Cardiac muscle cell (in vitro differentiated cells and primary cell): ENCODE results near the gene S100A8. TPM values are rescaled to one million over a fixed set of nuclear protein-coding genes. Genes with fewer than 3 reads are reported as not detected.

Source experiments
- DNase-seq, 2 donors: peaks; one replicate each; pipeline versions ENCODE4 v3.0.0 to v3.0.0-alpha.2; 2010 to 2017; ENCODE audit warnings: low read depth in 1 of 2, low spot score in 1 of 2
- H3K27ac ChIP-seq: fragments of 200-600 bp; sonication (generic); 2 replicates; pipeline ENCODE4 v1.5.1; 2016
- H3K27me3 ChIP-seq: fragments of 200-600 bp; sonication (generic); 2 replicates; pipeline ENCODE4 v1.6.0; 2016; ENCODE audit warnings: control low read depth
- H3K36me3 ChIP-seq: fragments of 200-600 bp; sonication (generic); 2 replicates; pipeline ENCODE4 v1.5.1; 2016; ENCODE audit warnings: control low read depth
- H3K4me1 ChIP-seq: fragments of 200-600 bp; sonication (generic); 2 replicates; pipeline ENCODE4 v1.8.1; 2017; ENCODE audit warnings: low read depth, mild to moderate bottlenecking, mixed run types
- H3K4me3 ChIP-seq: fragments of 200-600 bp; sonication (generic); 2 replicates; pipeline ENCODE4 v1.5.1; 2016; ENCODE audit warnings: mild to moderate bottlenecking
- H3K9me3 ChIP-seq: fragments of 200-600 bp; sonication (generic); 2 replicates; pipeline ENCODE4 v1.5.1; 2017; ENCODE audit warnings: low read depth, mild to moderate bottlenecking, control low read depth
- polyA plus RNA-seq: library from polyadenylated mRNA; unstranded; fragments of >200 nt; fragmentation: Nextera tagmentation; extraction: Ambion mirVana; gene quantifications from 2 replicates; pipeline ENCODE4 v1.2.1, GENCODE V29; 2016
- total RNA-seq: library from RNA; depleted of rRNA; stranded (reverse); fragments of >200 nt; gene quantifications from 2 replicates; pipeline ENCODE4 v1.2.3, GENCODE V29; 2016
- TF ChIP-seq, protein P1 (sequence below): IDR thresholded peaks from 2 replicates; pipeline ENCODE4 v1.5.1; 2012; ENCODE audit warnings: low read depth, mild to moderate bottlenecking, low read length

Gene S100A8
- total RNA-seq: 1.9 TPM in 1 of 2 replicates, not detected in the other
- 4.4 and 12.2 TPM in 2 replicates for polyA plus RNA-seq

DNA sequence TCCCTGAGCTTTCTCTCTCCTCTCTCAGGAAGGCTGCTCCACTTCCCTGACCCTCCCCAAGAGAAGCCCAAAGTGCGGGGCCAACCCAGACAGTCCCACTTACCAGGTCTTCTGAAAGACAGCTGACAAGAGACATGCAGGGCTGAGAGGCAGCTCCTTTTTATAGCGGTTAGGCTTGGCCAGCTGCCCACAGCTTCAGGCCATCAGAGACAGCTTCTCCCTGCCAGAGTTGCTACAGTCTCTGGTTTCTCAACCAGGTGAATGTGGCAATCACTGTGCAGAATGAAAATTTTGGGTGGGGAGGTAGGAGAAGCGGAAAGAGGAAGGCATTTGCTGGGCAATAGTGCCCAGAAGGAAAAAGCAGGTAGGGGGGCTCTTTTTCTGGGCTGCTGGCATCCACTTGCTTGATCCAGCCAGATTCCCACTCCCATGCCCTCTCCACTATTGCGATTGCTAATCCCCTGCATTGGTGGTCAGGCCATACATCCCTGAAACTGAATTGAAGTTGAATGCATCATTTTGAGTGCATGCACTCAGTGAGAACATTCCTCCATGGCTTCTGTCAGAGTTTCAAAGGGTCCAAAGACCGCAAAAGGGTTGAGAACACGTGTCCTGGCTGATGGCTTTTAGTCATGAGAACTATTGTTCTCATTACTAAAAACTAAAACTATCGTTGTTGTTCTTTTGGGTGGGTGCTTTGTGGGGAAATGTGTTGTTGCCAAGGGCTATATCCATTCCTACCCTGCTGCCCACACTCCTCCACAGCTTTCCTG lies at the start of gene S100A8:
Gene S100A8, minus strand, starts transcription at position 136 of the 773 bp plus-strand sequence. CDS start 538 bp downstream, outside the sequence.
- H3K9me3 ChIP-seq: no peaks in the 10 kb centered on the region
- no peaks in the 10 kb centered on the region for H3K36me3 ChIP-seq
- no peaks in the 10 kb centered on the region for H3K4me1 ChIP-seq
- peaks cover 3% of the 10 kb centered on the region for H3K27me3 ChIP-seq
- DNase-seq: peak; percentile 29 to 38
- TF ChIP-seq, protein P1, sequence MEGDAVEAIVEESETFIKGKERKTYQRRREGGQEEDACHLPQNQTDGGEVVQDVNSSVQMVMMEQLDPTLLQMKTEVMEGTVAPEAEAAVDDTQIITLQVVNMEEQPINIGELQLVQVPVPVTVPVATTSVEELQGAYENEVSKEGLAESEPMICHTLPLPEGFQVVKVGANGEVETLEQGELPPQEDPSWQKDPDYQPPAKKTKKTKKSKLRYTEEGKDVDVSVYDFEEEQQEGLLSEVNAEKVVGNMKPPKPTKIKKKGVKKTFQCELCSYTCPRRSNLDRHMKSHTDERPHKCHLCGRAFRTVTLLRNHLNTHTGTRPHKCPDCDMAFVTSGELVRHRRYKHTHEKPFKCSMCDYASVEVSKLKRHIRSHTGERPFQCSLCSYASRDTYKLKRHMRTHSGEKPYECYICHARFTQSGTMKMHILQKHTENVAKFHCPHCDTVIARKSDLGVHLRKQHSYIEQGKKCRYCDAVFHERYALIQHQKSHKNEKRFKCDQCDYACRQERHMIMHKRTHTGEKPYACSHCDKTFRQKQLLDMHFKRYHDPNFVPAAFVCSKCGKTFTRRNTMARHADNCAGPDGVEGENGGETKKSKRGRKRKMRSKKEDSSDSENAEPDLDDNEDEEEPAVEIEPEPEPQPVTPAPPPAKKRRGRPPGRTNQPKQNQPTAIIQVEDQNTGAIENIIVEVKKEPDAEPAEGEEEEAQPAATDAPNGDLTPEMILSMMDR: no peak
- H3K27ac ChIP-seq: no peak within 1 kb of the TSS
- H3K4me3 ChIP-seq: no peak within 1 kb of the TSS

DNA sequence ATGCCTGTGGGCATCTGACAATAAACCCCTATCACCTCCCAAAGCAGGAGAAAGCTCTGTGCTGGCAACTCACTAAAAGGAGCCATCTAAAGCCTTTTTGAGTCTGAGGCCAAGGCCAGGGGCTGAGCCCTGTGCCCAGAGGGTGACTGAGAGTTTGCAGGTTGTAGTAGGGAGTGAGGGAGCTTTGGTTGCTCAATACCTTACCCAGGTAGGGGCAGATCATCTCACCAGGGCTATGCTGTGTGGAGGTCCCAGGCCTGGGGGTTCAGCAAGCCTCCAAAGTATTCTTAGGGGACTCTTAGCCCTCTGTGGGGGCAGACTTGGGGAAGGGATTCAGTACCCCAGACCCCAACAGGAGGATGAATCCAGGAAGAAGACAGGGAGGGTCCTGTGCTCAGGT lies 48.4 kb upstream of the S100A8 start:
- no peak overlapping the region for H3K4me3 ChIP-seq
- no peaks in the 10 kb centered on the region for H3K4me1 ChIP-seq
- no peak for DNase-seq
- TF ChIP-seq, protein P1: no peak
- H3K36me3 ChIP-seq: no peaks in the 10 kb centered on the region
- H3K9me3 ChIP-seq: no peaks in the 10 kb centered on the region
- peaks cover 4% of the 10 kb centered on the region for H3K27me3 ChIP-seq
- H3K27ac ChIP-seq: no peak overlapping the region

DNA sequence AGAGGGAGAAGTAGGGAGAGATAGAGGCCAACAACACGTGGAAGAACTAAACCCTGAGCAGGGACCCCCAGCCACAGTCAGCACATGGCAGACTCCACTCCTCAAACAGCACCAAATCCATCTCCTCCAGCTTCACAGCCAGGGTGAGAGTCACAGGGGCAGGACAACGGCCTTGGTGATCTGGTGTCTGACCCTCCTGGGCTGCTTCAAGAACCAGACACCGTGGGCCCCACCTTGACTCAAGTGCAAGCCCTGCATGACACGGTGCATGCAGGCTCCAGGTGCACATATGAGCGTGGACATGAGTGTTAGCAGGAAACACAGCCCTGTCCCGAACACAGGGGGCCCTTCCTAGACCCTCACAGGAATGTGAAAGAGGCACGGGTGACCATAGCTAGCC lies 47.7 kb upstream of the S100A8 start:
- no peaks in the 10 kb centered on the region for H3K4me1 ChIP-seq
- no peak overlapping the region for H3K27ac ChIP-seq
- TF ChIP-seq, protein P1: no peak
- H3K4me3 ChIP-seq: no peak overlapping the region
- H3K36me3 ChIP-seq: no peaks in the 10 kb centered on the region
- DNase-seq: no peak
- H3K27me3 ChIP-seq: peaks cover 4% of the 10 kb centered on the region
- no peaks in the 10 kb centered on the region for H3K9me3 ChIP-seq

DNA sequence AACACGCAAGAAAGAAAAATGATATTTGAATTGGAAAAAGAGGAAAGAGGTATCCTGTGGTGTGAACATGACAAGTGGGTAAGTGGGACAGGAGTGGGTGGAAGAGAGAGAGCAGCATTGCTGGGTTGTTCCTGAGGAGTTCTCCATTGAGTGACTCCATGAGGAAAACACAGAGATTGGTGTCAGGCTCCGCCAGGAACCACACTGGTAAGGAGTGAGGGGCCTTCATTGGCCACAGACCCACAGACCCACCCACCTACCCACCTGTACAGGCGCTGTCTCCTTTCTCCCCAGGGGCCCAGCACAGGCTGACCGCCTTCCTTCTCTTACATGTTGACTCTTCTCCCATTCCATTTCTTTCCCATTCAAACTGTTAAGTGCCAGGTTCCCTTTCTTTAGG lies 46.4 kb upstream of the S100A8 start:
- peaks cover 4% of the 10 kb centered on the region for H3K27me3 ChIP-seq
- H3K4me3 ChIP-seq: no peak overlapping the region
- H3K36me3 ChIP-seq: no peaks in the 10 kb centered on the region
- DNase-seq: no peak
- TF ChIP-seq, protein P1: no peak
- no peaks in the 10 kb centered on the region for H3K9me3 ChIP-seq
- no peak overlapping the region for H3K27ac ChIP-seq
- H3K4me1 ChIP-seq: no peaks in the 10 kb centered on the region

DNA sequence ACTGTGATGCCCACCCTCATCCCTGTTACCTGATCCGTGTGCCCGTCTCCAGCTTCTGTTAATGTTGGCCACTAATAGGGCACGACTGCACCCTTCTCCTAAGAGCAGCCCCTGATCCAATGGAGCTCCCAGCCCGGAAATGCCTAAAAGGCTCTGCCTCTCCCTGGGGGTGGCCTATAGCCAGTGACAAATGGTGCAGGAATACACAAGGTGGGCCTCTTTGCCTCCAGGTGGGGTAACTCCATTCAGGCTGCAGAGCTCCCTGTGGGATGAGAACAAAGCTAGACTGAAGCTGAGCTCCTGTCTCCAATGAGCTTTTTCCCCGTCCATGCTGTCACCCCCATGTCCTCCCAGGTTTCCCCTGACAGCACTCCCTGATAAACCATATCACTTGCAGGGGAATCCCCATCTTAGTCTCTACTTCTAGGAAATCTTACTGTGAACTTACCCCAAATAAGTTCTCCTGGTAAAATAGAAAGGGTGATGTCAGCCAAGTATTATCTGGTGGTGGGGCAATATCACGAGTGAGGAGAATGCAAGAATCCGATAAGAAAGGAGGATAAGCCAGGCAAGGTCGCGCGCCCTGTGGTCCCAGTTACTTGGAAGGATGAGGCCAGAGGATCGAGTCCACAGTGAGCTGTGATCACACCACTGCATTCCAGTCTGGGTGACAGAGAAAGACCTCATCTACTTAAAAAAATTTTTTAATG lies 44.0 kb upstream of the S100A8 start:
- peak in 1 of 2 donors; percentile 3 for DNase-seq
- H3K27ac ChIP-seq: no peak overlapping the region
- H3K4me3 ChIP-seq: no peak overlapping the region
- H3K36me3 ChIP-seq: no peaks in the 10 kb centered on the region
- peaks cover 4% of the 10 kb centered on the region for H3K27me3 ChIP-seq
- no peaks in the 10 kb centered on the region for H3K9me3 ChIP-seq
- no peaks in the 10 kb centered on the region for H3K4me1 ChIP-seq
- TF ChIP-seq, protein P1: no peak
